Right lobe of liver (tissue), 6 donors: ENCODE measurements around the gene CDH8. TPM values are rescaled to one million over a fixed set of nuclear protein-coding genes. Genes with fewer than 3 reads are reported as not detected.

Experiments
- ATAC-seq, 4 donors: fragments of 200-7000 bp; cut with Tn5 transposase; one replicate each; pipeline ENCODE4 v1.9.1; 2020; ENCODE audit warnings: mild to moderate bottlenecking in 4 of 4, moderate library complexity in 4 of 4
- DNase-seq, 3 donors: peaks; one replicate each; pipeline ENCODE4 v3.0.0-alpha.2; 2020
- H3K27ac ChIP-seq, 3 donors: fragments of 200-600 bp; one replicate each; pipeline ENCODE4 v1.8.0; 2022
- H3K27me3 ChIP-seq, 2 donors: fragments of 200-600 bp; one replicate each; pipeline ENCODE4 v1.8.0; 2022
- H3K36me3 ChIP-seq, 4 donors: fragments of 200-600 bp; sonication (generic) in 1 of 4; one replicate each; pipeline versions ENCODE4 v1.5.1 to v1.8.0; 2017 to 2022; ENCODE audit warnings: control low read depth in 1 of 4
- H3K4me1 ChIP-seq, 4 donors: fragments of 200-600 bp; sonication (generic) in 1 of 4; one replicate each; pipeline versions ENCODE4 v1.5.1 to v1.8.0; 2017 to 2022; ENCODE audit warnings: control low read depth in 1 of 4
- H3K4me3 ChIP-seq, 3 donors: fragments of 200-600 bp; one replicate each; pipeline ENCODE4 v1.8.0; 2022
- H3K9me3 ChIP-seq, 4 donors: fragments of 200-600 bp; sonication (generic) in 1 of 4; one replicate each; pipeline versions ENCODE4 v1.5.1 to v1.8.0; 2017 to 2022; ENCODE audit warnings: control low read depth in 1 of 4
- CTCF ChIP-seq, 4 donors: fragments of 200-600 bp in 3 of 4; fragments of 450-650 bp in 1 of 4; IDR thresholded peaks; one replicate each; pipeline versions ENCODE4 v1.5.1 to v1.8.0; 2016 to 2022; ENCODE audit warnings: antibody characterized with exemption in 4 of 4, mild to moderate bottlenecking in 2 of 4
- POLR2A ChIP-seq: fragments of 450-650 bp; IDR thresholded peaks from one replicate; pipeline ENCODE4 v1.6.1; 2017; ENCODE audit warnings: antibody characterized with exemption, mild to moderate bottlenecking
- WGBS: methylation state at CpG from one replicate; pipeline ENCODE4 v1.1.6; 2018; ENCODE audit warnings: low coverage, low lambda C conversion rate; ENCODE audit not compliant: insufficient coverage; ENCODE audit errors: missing lambda C conversion rate; 5-methylcytosine and 5-hydroxymethylcytosine counted together
- intact Hi-C, 2 donors: fragments of 100-400 bp; cut with DNase I; formaldehyde crosslinking; loops; one replicate each; pipeline versions ENCODE4 v1.11.2 to v1.14.1; 2022
- total RNA-seq, 6 experiments: library from RNA; depleted of rRNA in 2 of 6; stranded (reverse); fragments of >200 nt in 2 of 6; fragmentation: NEBNext Ultra II Directional in 3 of 6; extraction: Animal tissue kit (Norgen Biotek cat#: 25700) in 3 of 6; gene quantifications; one replicate each; pipeline versions ENCODE4 v1.1.0 to v1.2.4, GENCODE V29; 2016 to 2023
- donor health status: DM: no; HTN: yes; CAD: no.
- donor health status: DM: no; HTN: no; CAD: no.
- donor health status: DM: no; HTN: no; CAD: no.
- donor health status: DM: no; HTN: yes; CAD: no.
- donor health status: DM: no; HTN: yes; CAD: no.

The CDH8 gene
- total RNA-seq, 6 experiments from 2014 or later: not detected

GRCh38 chr16:61885343-61885742 lies 150.9 kb downstream of the CDH8 start:
- intact Hi-C loops: no loop called here
- TF ChIP-seq CTCF (IDR thresholded peaks at IDR 0.05) (no peak), POLR2A (no peak)

GRCh38 chr16:61879306-61879705 lies 156.9 kb downstream of the CDH8 start:
- DNase-seq: no peak
- Histone ChIP-seq H3K9me3 (no peaks in the 10 kb centered on the region), H3K27ac (no peak overlapping the region), H3K4me3 (no peak overlapping the region), H3K27me3 (no peaks in the 10 kb centered on the region), H3K36me3 (no peaks in the 10 kb centered on the region), H3K4me1 (no peaks in the 10 kb centered on the region)
- WGBS: 58% methylated on average over 3 of the region's 3 CpGs
- ATAC-seq: no peak
- intact Hi-C loops: no loop called here
- TF ChIP-seq CTCF (IDR thresholded peaks at IDR 0.05): no peak
- no peak for TF ChIP-seq POLR2A

More at GRCh38 chr16:61885343-61885742, 150.9 kb downstream of the CDH8 start:
- H3K4me1 ChIP-seq: no peaks in the 10 kb centered on the region
- no peak for ATAC-seq
- H3K27me3 ChIP-seq: no peaks in the 10 kb centered on the region
- peaks cover 0 to 2% (median 0%) of the 10 kb centered on the region in 4 donors for H3K9me3 ChIP-seq
- no peaks in the 10 kb centered on the region for H3K36me3 ChIP-seq
- 46% methylated on average over 6 of the region's 6 CpGs for WGBS
- DNase-seq: no peak
- no peak overlapping the region for H3K4me3 ChIP-seq
- H3K27ac ChIP-seq: no peak overlapping the region

GRCh38 chr16:61877436-61877835 lies 158.8 kb downstream of the CDH8 start:
- intact Hi-C loops: no loop called here
- H3K9me3 ChIP-seq: no peaks in the 10 kb centered on the region
- H3K27me3 ChIP-seq: no peaks in the 10 kb centered on the region
- no peak for ATAC-seq
- no peak for TF ChIP-seq POLR2A
- no peak overlapping the region for H3K4me3 ChIP-seq
- H3K27ac ChIP-seq: no peak overlapping the region
- no peaks in the 10 kb centered on the region for H3K36me3 ChIP-seq
- H3K4me1 ChIP-seq: no peaks in the 10 kb centered on the region
- no peak for DNase-seq
- WGBS: 62% methylated on average over 1 of the region's 1 CpG

GRCh38 chr16:61872778-61873119 lies 163.5 kb downstream of the CDH8 start:
- Histone ChIP-seq H3K27me3 (no peaks in the 10 kb centered on the region), H3K4me1 (no peaks in the 10 kb centered on the region), H3K9me3 (no peaks in the 10 kb centered on the region), H3K36me3 (no peaks in the 10 kb centered on the region), H3K4me3 (no peak overlapping the region), H3K27ac (no peak overlapping the region)
- intact Hi-C loops: no loop called here
- TF ChIP-seq POLR2A: no peak
- no peak for TF ChIP-seq CTCF (IDR thresholded peaks at IDR 0.05)
- ATAC-seq (no peak), DNase-seq (no peak)

- WGBS: 51% methylated on average over 6 of the region's 6 CpGs
- H3K36me3 ChIP-seq: no peaks in the 10 kb centered on the region
- intact Hi-C loops: no loop called here
- H3K4me3 ChIP-seq: no peak overlapping the region
- H3K27ac ChIP-seq: no peak overlapping the region
- ATAC-seq: no peak
- no peaks in the 10 kb centered on the region for H3K27me3 ChIP-seq
- no peak for DNase-seq
- no peak for TF ChIP-seq CTCF (IDR thresholded peaks at IDR 0.05)
- no peaks in the 10 kb centered on the region for H3K9me3 ChIP-seq
- H3K4me1 ChIP-seq: no peaks in the 10 kb centered on the region
Measured at GRCh38 chr16:61871837-61872777, 164.1 kb downstream of the CDH8 start.
